Activated T-helper 17 cell treated with anti-CD3 and anti-CD28 coated beads, Interleukin-2, amount 50 U/mL, for 72 hours (primary cell): ENCODE results near the gene MGRN1. TPM values are rescaled to one million over a fixed set of nuclear protein-coding genes. Genes with fewer than 3 reads are reported as not detected.

Source experiments
- ATAC-seq: fragments of 150-1000 bp; cut with Tn5 transposase; replicated peaks from 2 replicates; pipeline ENCODE4 v1.10.0; 2021; ENCODE audit warnings: mild to moderate bottlenecking, moderate library complexity
- H3K27ac Mint-ChIP-seq: one replicate; pipeline ENCODE4 v1.8.0; 2022; ENCODE audit warnings: mixed read lengths
- H3K27me3 Mint-ChIP-seq: one replicate; pipeline ENCODE4 v1.8.0; 2022; ENCODE audit warnings: mixed read lengths
- H3K36me3 Mint-ChIP-seq: one replicate; pipeline ENCODE4 v1.8.0; 2022; ENCODE audit warnings: low read depth, mild to moderate bottlenecking, mixed read lengths
- H3K4me1 Mint-ChIP-seq: one replicate; pipeline ENCODE4 v1.8.0; 2022; ENCODE audit warnings: mixed read lengths
- H3K4me3 Mint-ChIP-seq: one replicate; pipeline ENCODE4 v1.8.0; 2022; ENCODE audit warnings: mild to moderate bottlenecking, mixed read lengths
- H3K9me3 Mint-ChIP-seq: one replicate; pipeline ENCODE4 v1.8.0; 2022; ENCODE audit warnings: mixed read lengths
- total RNA-seq, 2 donors: library from RNA; stranded (reverse); gene quantifications; one replicate each; pipeline ENCODE4 v1.2.3, GENCODE V29; 2022

The MGRN1 gene
- total RNA-seq, 2 donors from 2014 or later = 63.5 to 66.3 TPM

DNA sequence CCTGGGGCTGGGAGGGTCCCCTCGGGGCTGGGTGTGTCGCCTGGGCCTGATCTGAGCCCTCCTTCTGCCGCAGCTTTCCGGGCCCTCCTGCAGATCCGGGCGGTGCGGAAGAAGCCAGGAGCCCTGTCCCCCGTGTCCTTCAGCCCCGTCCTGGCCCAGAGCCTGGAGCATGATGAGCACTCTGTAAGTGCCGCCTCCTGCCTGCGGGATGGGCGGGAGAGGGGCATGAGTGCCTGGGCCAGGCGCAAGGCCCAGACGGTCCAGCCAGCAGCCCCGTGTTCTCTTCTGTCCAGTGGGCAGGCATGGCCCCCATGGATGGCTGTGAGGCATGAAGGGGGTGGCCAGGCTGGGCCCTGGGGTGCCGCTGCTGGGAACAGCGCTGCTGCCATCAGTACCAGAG is 52.8 kb downstream of the MGRN1 start:
- no peaks in the 10 kb centered on the region for H3K9me3 Mint-ChIP-seq
- ATAC-seq = no peak
- H3K27me3 Mint-ChIP-seq = no peaks in the 10 kb centered on the region
- H3K4me3 Mint-ChIP-seq = peak overlapping the region; percentile 81
- H3K36me3 Mint-ChIP-seq = peaks cover 35% of the 10 kb centered on the region
- peak overlapping the region; percentile 97 for H3K27ac Mint-ChIP-seq
- H3K4me1 Mint-ChIP-seq = peaks cover 18% of the 10 kb centered on the region

DNA sequence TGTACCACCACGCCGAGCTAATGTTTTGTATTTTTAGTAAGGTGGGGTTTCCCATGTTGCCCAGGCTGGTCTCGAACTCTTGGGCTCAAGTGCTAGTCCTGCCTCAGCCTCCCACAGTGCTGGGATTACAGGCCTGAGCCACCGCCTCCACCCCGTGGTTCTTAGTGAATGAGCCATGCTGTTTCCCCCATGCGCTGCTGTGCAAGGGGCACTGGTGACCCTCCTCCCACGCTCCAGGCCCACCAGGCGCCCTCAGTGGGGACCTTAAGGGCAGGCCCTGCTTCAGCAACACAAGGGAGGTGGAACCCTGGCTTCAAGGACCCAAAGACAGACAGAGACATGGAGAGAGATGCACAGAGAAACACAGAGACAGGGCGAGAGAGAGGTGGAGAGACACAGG is 53.4 kb downstream of the MGRN1 start:
- peak overlapping the region; percentile 56 for H3K27ac Mint-ChIP-seq
- H3K9me3 Mint-ChIP-seq = no peaks in the 10 kb centered on the region
- peaks cover 18% of the 10 kb centered on the region for H3K4me1 Mint-ChIP-seq
- H3K27me3 Mint-ChIP-seq = no peaks in the 10 kb centered on the region
- no peak for ATAC-seq
- peaks cover 36% of the 10 kb centered on the region for H3K36me3 Mint-ChIP-seq
- no peak overlapping the region for H3K4me3 Mint-ChIP-seq

DNA sequence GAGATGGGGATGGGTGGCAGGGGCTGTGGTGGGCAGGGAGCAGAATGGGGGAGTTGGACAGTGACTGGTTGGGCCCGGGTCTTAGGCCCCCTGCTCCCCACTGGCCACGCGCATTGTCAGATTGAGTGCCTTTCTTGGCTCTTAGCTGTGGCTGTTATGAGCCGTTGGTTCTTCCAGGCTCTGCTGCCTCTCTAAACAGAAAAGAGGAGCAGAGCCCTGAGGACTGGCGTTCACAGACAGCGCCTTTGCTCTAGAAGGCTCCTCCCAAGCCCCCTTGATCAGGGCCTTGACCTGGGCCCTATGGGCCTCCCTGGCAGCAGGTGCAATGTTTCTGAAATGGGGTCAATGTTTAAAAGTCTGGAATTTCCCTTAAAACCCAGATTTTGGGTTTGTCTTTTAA is 54.0 kb downstream of the MGRN1 start:
- peaks cover 18% of the 10 kb centered on the region for H3K4me1 Mint-ChIP-seq
- peaks cover 39% of the 10 kb centered on the region for H3K36me3 Mint-ChIP-seq
- ATAC-seq = no peak
- no peaks in the 10 kb centered on the region for H3K9me3 Mint-ChIP-seq
- no peaks in the 10 kb centered on the region for H3K27me3 Mint-ChIP-seq
- no peak overlapping the region for H3K4me3 Mint-ChIP-seq
- peak overlapping the region; percentile 56 for H3K27ac Mint-ChIP-seq

DNA sequence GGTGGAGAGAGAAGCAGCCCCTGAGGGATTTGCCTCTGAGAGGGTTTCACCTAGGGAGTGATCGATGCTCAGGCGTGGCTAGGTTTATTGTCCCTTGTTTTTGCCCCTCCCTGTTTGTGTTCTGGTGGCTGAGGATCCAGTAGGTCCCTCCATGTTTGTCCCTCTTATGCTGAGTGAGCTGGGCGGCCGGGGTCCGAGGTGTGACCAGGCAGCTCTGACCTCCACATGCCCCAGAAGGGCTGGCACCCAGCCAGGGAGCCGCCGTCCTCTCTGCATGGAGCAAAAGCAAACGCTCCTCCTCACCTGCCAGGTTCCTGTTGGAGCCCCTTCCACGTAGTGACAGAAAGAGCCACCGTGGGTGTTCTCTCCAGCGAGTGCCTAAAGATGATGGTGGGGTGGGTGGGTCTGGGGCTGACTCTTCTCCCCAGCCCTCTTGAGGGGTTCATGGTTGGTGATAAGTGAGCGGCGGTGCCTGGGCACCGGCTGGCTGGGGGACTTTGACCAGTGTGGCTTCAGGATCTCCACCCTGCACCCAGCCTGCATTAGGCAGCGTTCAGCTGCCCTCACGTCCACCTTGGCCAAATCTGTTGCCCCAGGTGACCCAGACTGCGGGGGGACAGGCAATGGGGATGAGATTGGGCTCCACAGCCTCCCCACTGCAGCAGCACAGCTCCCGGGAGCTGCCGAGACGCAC is 54.7 kb downstream of the MGRN1 start:
- H3K36me3 Mint-ChIP-seq = peaks cover 37% of the 10 kb centered on the region
- H3K4me3 Mint-ChIP-seq = no peak overlapping the region
- H3K9me3 Mint-ChIP-seq = no peaks in the 10 kb centered on the region
- H3K27ac Mint-ChIP-seq = peak overlapping the region; percentile 56
- peaks cover 18% of the 10 kb centered on the region for H3K4me1 Mint-ChIP-seq
- no peaks in the 10 kb centered on the region for H3K27me3 Mint-ChIP-seq
- no peak for ATAC-seq

GRCh38 chr16:4679850-4680636 is 55.4 kb downstream of the MGRN1 start:
- Mint-ChIP-seq H3K4me1 (peaks cover 18% of the 10 kb centered on the region), H3K4me3 (no peak overlapping the region), H3K36me3 (peaks cover 42% of the 10 kb centered on the region), H3K27me3 (no peaks in the 10 kb centered on the region), H3K27ac (no peak overlapping the region), H3K9me3 (no peaks in the 10 kb centered on the region)
- no peak for ATAC-seq

- Mint-ChIP-seq H3K4me1 (peaks cover 18% of the 10 kb centered on the region), H3K27ac (no peak overlapping the region), H3K9me3 (no peaks in the 10 kb centered on the region), H3K36me3 (peaks cover 41% of the 10 kb centered on the region), H3K27me3 (no peaks in the 10 kb centered on the region), H3K4me3 (no peak overlapping the region)
- ATAC-seq = no peak
Observed at GRCh38 chr16:4680673-4681470, 56.2 kb downstream of the MGRN1 start.

DNA sequence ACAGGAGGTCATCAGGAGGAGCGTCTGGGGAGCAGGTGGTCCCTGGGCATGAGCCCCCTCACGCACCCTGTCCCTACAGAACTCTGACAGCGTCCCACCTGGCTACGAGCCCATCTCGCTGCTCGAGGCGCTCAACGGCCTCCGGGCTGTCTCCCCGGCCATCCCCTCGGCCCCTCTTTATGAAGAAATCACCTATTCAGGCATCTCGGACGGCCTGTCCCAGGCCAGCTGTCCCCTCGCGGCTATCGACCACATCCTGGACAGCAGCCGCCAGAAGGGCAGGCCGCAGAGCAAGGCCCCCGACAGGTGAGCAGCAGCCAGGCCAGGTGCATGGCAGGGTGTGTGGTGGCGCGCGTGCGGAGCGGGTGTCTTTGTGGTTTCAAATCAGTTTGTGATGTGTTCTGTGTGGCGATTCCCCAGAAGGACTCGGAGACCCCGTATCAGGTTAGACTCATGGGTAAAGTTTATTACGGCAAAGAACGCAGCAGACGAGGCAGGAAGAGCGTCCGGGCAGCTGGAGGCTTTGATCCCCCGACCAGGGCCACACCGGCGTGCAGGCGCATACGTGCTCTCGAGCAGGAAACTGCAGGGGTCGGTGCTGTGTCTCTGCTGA is 57.0 kb downstream of the MGRN1 start:
- Mint-ChIP-seq H3K4me3 (no peak overlapping the region), H3K9me3 (no peaks in the 10 kb centered on the region), H3K36me3 (peaks cover 34% of the 10 kb centered on the region), H3K4me1 (peaks cover 11% of the 10 kb centered on the region), H3K27me3 (no peaks in the 10 kb centered on the region), H3K27ac (no peak overlapping the region)
- ATAC-seq = no peak

DNA sequence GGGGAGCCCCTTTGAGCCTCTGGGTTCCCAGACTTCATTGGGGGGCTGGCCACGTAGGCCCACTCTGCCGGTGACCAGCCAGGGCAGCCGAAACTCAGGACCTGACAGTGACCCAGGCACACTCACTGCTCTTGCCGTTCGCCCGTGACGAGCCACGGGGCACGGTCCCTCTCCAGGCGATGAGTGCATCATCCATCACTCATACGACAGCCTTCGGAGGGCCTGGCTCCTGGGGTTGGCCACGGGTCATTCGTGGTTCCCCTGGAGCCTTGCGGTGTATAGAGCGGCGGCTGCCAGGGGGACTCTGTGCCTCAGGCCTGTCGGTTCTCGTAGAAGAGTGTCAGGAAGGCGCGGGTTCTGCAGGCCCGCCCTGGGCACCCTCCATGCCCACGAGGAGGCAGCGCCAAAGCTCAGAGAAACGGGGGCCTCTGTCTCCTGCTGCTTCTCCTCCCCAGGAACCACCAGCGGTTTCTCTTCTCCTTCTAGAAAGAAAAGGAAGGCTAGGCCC is 57.5 kb downstream of the MGRN1 start:
- no peak overlapping the region for H3K4me3 Mint-ChIP-seq
- ATAC-seq = no peak
- H3K9me3 Mint-ChIP-seq = no peaks in the 10 kb centered on the region
- peaks cover 6% of the 10 kb centered on the region for H3K4me1 Mint-ChIP-seq
- H3K27me3 Mint-ChIP-seq = no peaks in the 10 kb centered on the region
- no peak overlapping the region for H3K27ac Mint-ChIP-seq
- H3K36me3 Mint-ChIP-seq = peaks cover 32% of the 10 kb centered on the region

- Mint-ChIP-seq H3K4me1 (peaks cover 6% of the 10 kb centered on the region), H3K4me3 (no peak overlapping the region), H3K27ac (no peak overlapping the region), H3K36me3 (peaks cover 34% of the 10 kb centered on the region), H3K27me3 (no peaks in the 10 kb centered on the region), H3K9me3 (no peaks in the 10 kb centered on the region)
- peak; percentile 64 for ATAC-seq
Observed at GRCh38 chr16:4682616-4683254, 58.1 kb downstream of the MGRN1 start.

DNA sequence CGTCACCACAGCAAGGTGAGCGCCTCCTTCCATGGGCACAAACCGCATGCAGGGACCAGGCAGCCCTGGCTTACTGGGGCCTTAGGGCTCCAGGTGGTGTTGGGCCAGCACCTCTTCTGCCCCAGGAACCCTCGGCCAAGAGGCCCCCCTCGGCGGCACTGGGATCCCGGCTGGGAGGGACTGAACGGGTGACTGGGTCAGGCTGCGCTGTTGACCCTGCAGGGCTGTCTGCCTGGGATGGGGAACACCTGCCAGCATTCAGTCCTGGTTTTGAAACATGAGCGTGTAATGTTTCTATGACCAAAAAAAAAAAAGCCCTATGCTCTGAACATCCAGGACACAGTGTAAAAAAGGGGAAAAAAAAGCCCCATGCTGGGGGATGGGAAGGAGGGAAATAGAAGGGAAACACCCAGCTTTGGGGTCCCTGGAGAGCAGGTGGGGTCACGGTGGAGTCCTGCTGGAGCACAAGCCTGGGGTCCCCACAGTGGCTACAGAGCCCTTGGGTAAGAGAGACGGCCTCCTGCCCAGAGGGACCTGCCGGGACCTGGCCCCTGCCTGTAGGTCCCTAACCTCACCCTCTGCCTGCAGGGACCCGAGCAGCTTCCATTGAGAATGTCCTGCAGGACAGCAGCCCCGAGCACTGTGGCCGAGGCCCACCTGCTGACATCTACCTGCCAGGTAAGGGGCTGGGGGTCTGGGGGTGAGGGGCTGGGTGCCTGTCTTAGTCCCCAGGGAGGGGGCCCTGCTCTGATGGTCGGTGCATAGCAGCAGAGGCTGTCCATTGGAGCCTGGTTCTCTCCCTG is 58.8 kb downstream of the MGRN1 start:
- H3K4me3 Mint-ChIP-seq = no peak overlapping the region
- ATAC-seq = no peak
- H3K4me1 Mint-ChIP-seq = peaks cover under 1% of the 10 kb centered on the region
- H3K36me3 Mint-ChIP-seq = peaks cover 30% of the 10 kb centered on the region
- no peak overlapping the region for H3K27ac Mint-ChIP-seq
- H3K27me3 Mint-ChIP-seq = no peaks in the 10 kb centered on the region
- no peaks in the 10 kb centered on the region for H3K9me3 Mint-ChIP-seq

DNA sequence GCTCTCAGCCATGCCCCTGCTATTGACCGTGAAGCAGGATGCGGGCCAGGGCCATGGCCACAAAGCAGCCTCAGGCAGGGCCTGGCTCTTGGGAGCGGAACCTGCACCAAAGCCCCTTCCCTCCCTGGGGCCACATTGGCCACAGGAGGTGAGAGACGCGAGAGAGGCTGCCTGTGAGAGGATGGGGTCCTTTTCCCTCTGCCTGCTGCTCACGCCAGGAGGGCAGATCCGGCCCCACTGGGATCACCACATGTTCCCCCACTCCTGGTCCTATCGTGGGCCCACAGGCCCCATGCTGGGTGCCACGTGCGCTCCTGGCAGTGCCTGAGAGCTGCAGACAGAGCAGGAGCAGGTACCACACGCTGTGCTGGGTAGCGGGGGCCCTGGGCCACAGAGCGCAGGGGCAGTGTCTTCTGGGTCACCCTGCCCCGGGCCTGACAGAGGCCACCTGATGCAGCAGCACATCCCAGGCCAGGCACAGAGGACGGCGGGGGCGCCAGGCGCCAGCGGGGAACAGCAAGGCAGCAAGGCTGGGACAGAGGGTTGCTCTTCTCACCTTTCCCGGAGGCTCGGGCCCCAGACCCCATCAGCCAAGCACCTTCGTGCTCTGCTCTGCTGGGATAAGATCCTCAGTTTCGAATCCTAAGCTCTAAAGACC is 59.6 kb downstream of the MGRN1 start:
- Mint-ChIP-seq H3K27ac (no peak overlapping the region), H3K9me3 (no peaks in the 10 kb centered on the region), H3K4me1 (no peaks in the 10 kb centered on the region), H3K27me3 (no peaks in the 10 kb centered on the region), H3K36me3 (peaks cover 30% of the 10 kb centered on the region), H3K4me3 (no peak overlapping the region)
- ATAC-seq = no peak

GRCh38 chr16:4684763-4685162 is 60.1 kb downstream of the MGRN1 start:
- H3K9me3 Mint-ChIP-seq = no peaks in the 10 kb centered on the region
- H3K27me3 Mint-ChIP-seq = no peaks in the 10 kb centered on the region
- peak overlapping the region; percentile 38 for H3K27ac Mint-ChIP-seq
- H3K4me1 Mint-ChIP-seq = no peaks in the 10 kb centered on the region
- ATAC-seq = no peak
- peaks cover 30% of the 10 kb centered on the region for H3K36me3 Mint-ChIP-seq
- H3K4me3 Mint-ChIP-seq = no peak overlapping the region

DNA sequence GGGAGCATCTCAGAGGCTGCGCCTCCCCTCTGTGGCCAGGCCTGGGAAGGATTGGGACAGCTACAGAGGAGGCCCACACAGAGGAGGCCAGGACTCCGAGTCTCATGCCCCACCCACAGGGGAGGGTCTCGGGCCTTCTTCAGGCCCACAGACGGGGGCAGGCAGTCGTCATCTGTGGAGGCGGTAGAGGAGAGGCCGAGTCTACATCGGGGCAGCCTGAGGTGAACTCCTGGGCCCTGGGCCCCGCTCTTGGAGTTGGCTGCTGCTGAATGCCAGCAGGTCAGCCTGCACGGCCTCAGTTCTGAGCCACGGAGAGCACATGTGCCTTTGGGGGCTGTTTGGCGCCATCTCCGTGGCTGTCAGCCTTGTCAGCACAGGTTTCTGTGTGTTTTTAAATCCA is 60.7 kb downstream of the MGRN1 start:
- peaks cover 30% of the 10 kb centered on the region for H3K36me3 Mint-ChIP-seq
- no peak overlapping the region for H3K4me3 Mint-ChIP-seq
- ATAC-seq = no peak
- no peaks in the 10 kb centered on the region for H3K9me3 Mint-ChIP-seq
- peak overlapping the region; percentile 38 for H3K27ac Mint-ChIP-seq
- H3K27me3 Mint-ChIP-seq = no peaks in the 10 kb centered on the region
- no peaks in the 10 kb centered on the region for H3K4me1 Mint-ChIP-seq
